NCI-H510A treated with DMSO at 0.1 percent for 48 hours (cell line): ENCODE results near the gene SYT3.

ENCODE experiments used
- DNase-seq: peaks from one replicate; lab custom pipeline; 2025; lab: John Stamatoyannopoulos, UW

The SYT3 gene

DNA sequence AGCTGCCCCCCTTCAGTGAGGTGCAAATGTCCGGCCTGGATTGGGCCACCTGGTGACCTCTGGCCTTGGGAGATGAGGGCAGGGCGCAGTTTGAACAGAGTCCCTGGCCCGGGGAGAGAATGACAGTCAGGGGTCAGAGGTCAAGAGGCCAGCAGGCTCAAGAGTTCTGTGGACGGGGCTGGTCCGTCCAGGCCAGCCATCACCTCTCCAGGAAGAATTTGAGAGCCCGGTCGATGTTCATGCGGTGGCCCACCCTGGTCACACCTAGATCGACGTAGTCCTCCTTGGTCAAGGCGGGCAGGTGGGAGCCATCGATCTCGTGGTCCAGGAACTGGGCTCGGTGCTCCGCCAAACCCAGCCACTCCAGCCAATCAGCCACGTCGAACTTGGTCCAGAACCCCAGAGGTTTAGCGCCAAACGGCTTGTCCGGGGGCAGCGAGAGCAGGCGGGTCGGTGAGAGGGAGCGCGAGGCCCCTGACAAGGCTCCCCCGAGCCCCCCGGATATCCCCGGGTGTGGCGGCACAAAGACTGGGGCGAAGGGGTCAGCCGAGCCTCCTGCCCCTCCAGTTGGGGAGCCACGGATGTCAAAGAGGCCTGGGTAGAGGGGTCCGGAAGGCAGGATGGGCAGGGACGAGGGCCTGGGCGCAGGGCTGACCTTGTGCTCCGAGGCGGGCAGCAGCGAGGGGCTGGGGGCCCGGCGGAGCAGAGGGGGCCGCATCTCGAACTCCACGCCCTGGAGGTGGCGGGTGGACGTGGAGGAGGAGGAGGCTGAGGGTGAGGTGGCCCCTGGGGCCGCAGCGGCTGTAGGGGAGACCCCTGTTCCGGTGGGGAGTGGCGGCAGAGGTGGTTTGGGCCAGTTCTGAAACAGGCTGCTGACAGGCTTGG lies 22.3 kb upstream of the SYT3 start:
- no peak for DNase-seq

GRCh38 chr19:50661023-50661422 lies 21.3 kb upstream of the SYT3 start:
- no peak for DNase-seq

- DNase-seq: no peak
Observed at GRCh38 chr19:50660088-50660366, 20.3 kb upstream of the SYT3 start.

- DNase-seq: no peak
Observed at GRCh38 chr19:50659318-50660087, 19.8 kb upstream of the SYT3 start.

DNA sequence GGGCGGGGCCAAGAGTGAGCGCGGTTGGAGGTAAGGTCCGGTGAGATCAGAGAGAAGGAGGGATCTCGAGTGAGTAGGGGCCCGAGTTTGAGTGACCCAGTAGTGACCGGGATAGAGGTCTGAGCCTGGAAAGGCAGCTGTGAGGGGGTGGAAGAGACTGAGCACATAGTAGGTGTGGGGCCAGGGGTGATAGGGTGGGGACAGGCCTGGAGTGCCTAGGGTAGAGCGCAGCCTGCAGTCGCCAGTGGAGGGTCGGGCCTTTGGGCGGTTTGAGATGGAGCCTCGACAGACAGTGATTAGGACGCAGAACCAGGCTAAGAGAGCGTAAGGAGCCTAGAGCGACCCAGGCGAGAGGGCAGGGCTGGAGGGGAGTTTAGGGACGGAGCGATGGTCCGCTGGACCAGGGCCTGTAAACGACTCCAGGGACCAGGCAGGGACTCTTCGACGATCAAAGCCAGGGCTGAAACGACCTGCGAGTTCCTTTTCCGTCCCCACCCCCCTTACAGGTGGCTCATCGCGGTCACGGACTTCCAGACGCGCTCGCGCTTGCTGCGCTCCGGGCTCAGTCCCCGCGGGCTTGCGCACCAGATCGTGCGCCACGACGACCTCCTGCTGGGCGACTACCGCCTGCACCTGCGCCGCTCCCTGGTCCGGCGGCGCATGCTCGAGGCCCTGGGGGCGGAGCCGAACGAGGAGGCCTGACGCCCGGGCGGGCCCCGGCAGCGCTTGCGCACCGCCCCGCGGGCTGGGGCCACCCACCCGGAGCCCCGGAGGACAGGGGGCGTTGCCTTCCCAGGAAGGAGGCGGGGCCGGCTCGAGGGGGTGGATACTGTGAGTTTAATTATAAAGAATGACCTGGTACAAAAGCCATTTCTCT lies 19.0 kb upstream of the SYT3 start:
- no peak for DNase-seq

GRCh38 chr19:50657712-50658440 lies 18.2 kb upstream of the SYT3 start:
- no peak for DNase-seq

GRCh38 chr19:50657222-50657669 lies 17.6 kb upstream of the SYT3 start:
- no peak for DNase-seq

DNA sequence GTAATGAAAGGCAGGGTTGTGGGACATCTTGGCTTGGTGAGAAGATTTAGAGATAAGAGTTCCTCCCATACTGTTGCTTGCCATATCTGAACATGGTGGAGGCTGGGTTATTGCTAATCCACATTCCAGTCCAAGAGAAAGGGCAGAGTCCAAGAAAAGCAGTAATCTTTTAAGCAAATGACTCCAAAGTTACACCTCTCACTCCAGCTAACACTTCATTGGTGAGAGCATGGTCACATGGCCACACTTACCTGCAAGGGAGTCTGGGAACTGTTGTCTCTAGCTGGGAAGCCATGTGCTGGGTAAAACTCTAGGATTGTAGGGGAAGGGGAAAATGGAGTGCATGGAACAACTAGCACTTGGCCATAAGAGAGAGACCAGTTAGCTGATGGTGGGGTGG lies 15.2 kb upstream of the SYT3 start:
- no peak for DNase-seq

- DNase-seq: no peak
Observed at GRCh38 chr19:50652722-50653121, 13.0 kb upstream of the SYT3 start.

- no peak for DNase-seq
Observed at GRCh38 chr19:50651174-50651573, 11.5 kb upstream of the SYT3 start.

DNA sequence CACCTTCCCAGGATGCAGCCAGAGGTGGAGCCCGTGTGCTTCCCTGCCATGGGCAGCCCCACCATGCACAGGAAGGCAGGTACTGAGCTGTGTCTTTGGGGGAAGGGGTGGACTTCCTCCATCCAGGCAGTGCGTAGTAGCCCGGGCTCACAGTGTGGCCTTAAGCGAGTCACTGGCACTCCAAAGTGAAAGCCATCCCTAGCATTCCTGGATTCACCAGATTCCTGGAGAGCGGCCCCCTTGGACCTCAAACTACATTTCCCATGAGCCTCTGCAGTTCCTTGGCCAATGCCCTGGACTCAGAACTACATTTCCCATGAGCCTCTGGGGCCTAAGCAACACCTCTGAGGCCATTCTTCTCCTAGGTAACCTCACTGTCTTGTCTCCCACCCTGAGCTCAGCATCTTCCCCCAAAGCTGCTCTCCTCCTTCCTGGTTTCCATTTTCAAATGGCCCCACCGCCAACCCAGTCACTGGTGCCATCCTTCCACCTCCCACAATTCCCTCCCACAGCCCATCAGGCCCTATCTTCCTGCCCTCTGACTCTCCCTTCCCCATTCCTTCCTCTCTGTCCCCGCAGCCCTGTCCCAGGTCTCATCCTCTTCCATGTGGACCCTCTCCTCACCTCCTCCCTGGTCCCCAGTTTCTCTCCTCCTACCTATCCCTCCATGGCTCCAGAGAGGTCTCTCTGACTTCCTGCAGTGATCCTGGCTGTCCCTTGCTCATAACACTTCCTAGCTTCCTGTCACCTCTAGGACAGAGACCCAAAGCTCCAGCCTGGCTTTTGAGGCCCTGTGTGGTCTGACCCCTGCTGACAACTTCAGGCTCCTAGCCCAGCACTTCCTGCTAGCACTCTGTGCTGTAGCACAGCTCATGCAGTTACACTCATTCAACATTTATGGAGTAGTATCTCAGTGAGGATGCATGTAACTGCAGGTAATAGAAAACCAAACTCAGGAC lies 10.0 kb upstream of the SYT3 start, which contains the start of gene C19orf81:
Gene C19orf81, plus strand, starts transcription at position 13 of the 959 bp plus-strand sequence. Its CDS starts 0 bp downstream, at position 13.
- no peak for DNase-seq

- DNase-seq: no peak
Observed at GRCh38 chr19:50648659-50649058, 9.0 kb upstream of the SYT3 start.

- DNase-seq: no peak
Observed at GRCh38 chr19:50647879-50648615, 8.4 kb upstream of the SYT3 start.

- DNase-seq: no peak
Observed at GRCh38 chr19:50646074-50646807, 6.6 kb upstream of the SYT3 start.

- no peak for DNase-seq
Observed at GRCh38 chr19:50645107-50645506, 5.4 kb upstream of the SYT3 start.

DNA sequence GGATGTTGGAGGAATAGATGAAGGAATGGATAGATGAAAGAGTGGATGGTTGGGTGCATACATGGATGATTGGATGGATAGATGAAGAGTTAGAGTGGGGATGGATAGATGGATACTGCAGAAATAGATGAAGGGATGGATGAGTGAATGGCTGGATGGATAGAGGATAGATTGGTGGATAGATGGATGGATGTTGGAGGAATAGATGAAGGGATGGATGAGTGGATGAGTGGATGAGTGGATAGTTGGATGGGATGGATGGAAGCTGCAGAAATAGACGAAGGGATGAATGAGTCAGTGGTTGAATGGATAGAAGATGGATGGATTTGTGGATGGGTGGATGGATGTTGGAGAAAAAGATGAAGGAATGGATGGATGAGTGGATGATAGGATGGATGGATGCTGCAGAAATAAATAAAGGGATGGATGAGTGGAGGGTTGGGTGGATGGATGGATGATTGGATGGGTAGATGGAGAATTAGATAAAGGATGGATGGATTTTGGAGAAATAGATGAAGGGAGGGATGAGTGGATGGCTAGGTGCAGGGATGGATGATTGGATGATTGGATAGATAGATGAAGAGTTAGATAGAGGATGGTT lies 4.7 kb upstream of the SYT3 start:
- DNase-seq: no peak

- no peak for DNase-seq
Observed at GRCh38 chr19:50640368-50640767, 687 bp upstream of the SYT3 start.

- no peak for DNase-seq
Observed at GRCh38 chr19:50638600-50638999, 1.1 kb downstream of the SYT3 start.
